ENCODE measurements around the gene ISCA1. TPM values are rescaled to one million over a fixed set of nuclear protein-coding genes. Genes with fewer than 3 reads are reported as not detected.

ISCA1 gene
- polyA plus RNA-seq, 1 experiment = 31.4 TPM

- ChIA-PET POLR2A (no interaction called here), CTCF (interaction anchor here (1.5 to 1.7 kb wide), 2 partner anchors 12 to 37 kb away, joined by 5 to 8 read pairs; no protein-coding TSS in a partner anchor)
- DNase-seq (ENCODE audit: low read depth, low spot score) = no peak
- TF ChIP-seq CTCF (IDR thresholded peaks at IDR 0.05; ENCODE audit: low read depth, low read length) = peak; percentile 50
- no peak overlapping the region for H3K4me3 ChIP-seq (ENCODE audit: low read depth, low read length)
- no peaks in the 10 kb centered on the region for H3K27me3 ChIP-seq (ENCODE audit: control insufficient read depth, insufficient read depth, low read length)
- no peak overlapping the region for H3K27ac ChIP-seq (ENCODE audit: low read depth, low read length)
- H3K9me3 ChIP-seq (ENCODE audit: control insufficient read depth, insufficient read depth, low read length) = no peaks in the 10 kb centered on the region; the same call in 1 of the 2 replicates
These were observed 4.7 kb upstream of the ISCA1 start for GRCh38 chr9:86287013-86287412.

- DNase-seq (ENCODE audit: low read depth, low spot score) = no peak
- POLR2A ChIA-PET = no interaction called here
- CTCF ChIA-PET = interaction anchor here (1.5 to 1.7 kb wide), 2 partner anchors 13 to 38 kb away, joined by 5 to 8 read pairs; no protein-coding TSS in a partner anchor
These were observed 3.9 kb upstream of the ISCA1 start for GRCh38 chr9:86286278-86286677.

GRCh38 chr9:86285261-86285660, 2.9 kb upstream of the ISCA1 start:
- Histone ChIP-seq H3K27me3 (ENCODE audit: control insufficient read depth, insufficient read depth, low read length) (no peaks in the 10 kb centered on the region), H3K4me3 (ENCODE audit: low read depth, low read length) (no peak overlapping the region), H3K27ac (ENCODE audit: low read depth, low read length) (no peak overlapping the region), H3K9me3 (ENCODE audit: control insufficient read depth, insufficient read depth, low read length) (no peaks in the 10 kb centered on the region; the same call in 1 of the 2 replicates)
- ChIA-PET POLR2A (no interaction called here), CTCF (no interaction called here)
- no peak for TF ChIP-seq CTCF (IDR thresholded peaks at IDR 0.05; ENCODE audit: low read depth, low read length)
- no peak for DNase-seq (ENCODE audit: low read depth, low spot score)

More at GRCh38 chr9:86286278-86286677, 3.9 kb upstream of the ISCA1 start:
- no peaks in the 10 kb centered on the region; the same call in 1 of the 2 replicates for H3K9me3 ChIP-seq (ENCODE audit: control insufficient read depth, insufficient read depth, low read length)
- TF ChIP-seq CTCF (IDR thresholded peaks at IDR 0.05; ENCODE audit: low read depth, low read length) = no peak
- H3K27ac ChIP-seq (ENCODE audit: low read depth, low read length) = no peak overlapping the region
- no peak overlapping the region for H3K4me3 ChIP-seq (ENCODE audit: low read depth, low read length)
- H3K27me3 ChIP-seq (ENCODE audit: control insufficient read depth, insufficient read depth, low read length) = no peaks in the 10 kb centered on the region

- ChIA-PET POLR2A (interaction anchor here (1.0 to 1.1 kb wide), 2 partner anchors 19 to 122 kb away, joined by 5 to 6 read pairs; no protein-coding TSS in a partner anchor), CTCF (no interaction called here)
- TF ChIP-seq CTCF (IDR thresholded peaks at IDR 0.05; ENCODE audit: low read depth, low read length) = no peak
- Histone ChIP-seq H3K27me3 (ENCODE audit: control insufficient read depth, insufficient read depth, low read length) (no peaks in the 10 kb centered on the region), H3K27ac (ENCODE audit: low read depth, low read length) (peak overlapping the region; percentile 91), H3K9me3 (ENCODE audit: control insufficient read depth, insufficient read depth, low read length) (no peaks in the 10 kb centered on the region; the same call in 1 of the 2 replicates), H3K4me3 (ENCODE audit: low read depth, low read length) (peak overlapping the region; percentile 95)
- peak; percentile 52 for DNase-seq (ENCODE audit: low read depth, low spot score)
These were observed 719 bp upstream of the ISCA1 start for GRCh38 chr9:86282979-86283535.

- no peak for DNase-seq (ENCODE audit: low read depth, low spot score)
- CTCF ChIA-PET = no interaction called here
- Histone ChIP-seq H3K27me3 (ENCODE audit: control insufficient read depth, insufficient read depth, low read length) (no peaks in the 10 kb centered on the region), H3K4me3 (ENCODE audit: low read depth, low read length) (peak overlapping the region; percentile 95), H3K27ac (ENCODE audit: low read depth, low read length) (peak overlapping the region; percentile 91), H3K9me3 (ENCODE audit: control insufficient read depth, insufficient read depth, low read length) (no peaks in the 10 kb centered on the region; the same call in 1 of the 2 replicates)
- POLR2A ChIA-PET = interaction anchor here (1.1 kb wide), 1 partner anchor 124 kb away, joined by 5 read pairs; no protein-coding TSS in a partner anchor
- TF ChIP-seq CTCF (IDR thresholded peaks at IDR 0.05; ENCODE audit: low read depth, low read length) = no peak
These were observed 703 bp downstream of the ISCA1 start for GRCh38 chr9:86281593-86282076.
